ENCODE data around the gene ZNF207.
"Not testable (repeated sequence)": the region's sequence is repeated elsewhere in the genome, so short reads cannot be mapped to it uniquely, and the experiment has no call there.

Gene ZNF207
- total RNA-seq: 237 to 326 (median 255) reads per million in 4 experiments

GRCh38 chr17:32349854-32350665 lies at the start of gene ZNF207:
Gene ZNF207, plus strand, starts transcription at chr17:32350157. Its CDS starts 129 bp downstream, at chr17:32350286.
- DNase-seq: peak; percentile 90

GRCh38 chr17:32302037-32302436 lies 47.9 kb upstream of the ZNF207 start:
- DNase-seq: no peak

- no peak for DNase-seq
Measured at GRCh38 chr17:32302860-32303649, 46.9 kb upstream of the ZNF207 start.

- DNase-seq: no peak
Measured at GRCh38 chr17:32303781-32304288, 46.1 kb upstream of the ZNF207 start.

GRCh38 chr17:32305049-32305448 lies 44.9 kb upstream of the ZNF207 start:
- no peak for DNase-seq

- DNase-seq: no peak
Measured at GRCh38 chr17:32307658-32308057, 42.3 kb upstream of the ZNF207 start.

GRCh38 chr17:32311028-32311536 lies 38.9 kb upstream of the ZNF207 start:
- no peak for DNase-seq

GRCh38 chr17:32314636-32315035 lies 35.3 kb upstream of the ZNF207 start:
- no peak for DNase-seq

- no peak for DNase-seq
Measured at GRCh38 chr17:32315171-32315570, 34.8 kb upstream of the ZNF207 start.

GRCh38 chr17:32316653-32317052 lies 33.3 kb upstream of the ZNF207 start:
- not testable (repeated sequence) for DNase-seq

- no peak for DNase-seq
Measured at GRCh38 chr17:32317353-32317752, 32.6 kb upstream of the ZNF207 start.

GRCh38 chr17:32318071-32318470 lies 31.9 kb upstream of the ZNF207 start:
- no peak for DNase-seq

GRCh38 chr17:32319548-32319905 lies 30.4 kb upstream of the ZNF207 start:
- DNase-seq: peak; percentile 63

- DNase-seq: not testable (repeated sequence)
Measured at GRCh38 chr17:32320080-32320479, 29.9 kb upstream of the ZNF207 start.

GRCh38 chr17:32320847-32321246 lies 29.1 kb upstream of the ZNF207 start:
- DNase-seq: no peak

- DNase-seq: no peak
Measured at GRCh38 chr17:32323046-32323445, 26.9 kb upstream of the ZNF207 start.

GRCh38 chr17:32323811-32324491 lies 26.0 kb upstream of the ZNF207 start:
- DNase-seq: no peak

- DNase-seq: no peak
Measured at GRCh38 chr17:32327911-32328310, 22.0 kb upstream of the ZNF207 start.

- no peak for DNase-seq
Measured at GRCh38 chr17:32330147-32330546, 19.8 kb upstream of the ZNF207 start.

GRCh38 chr17:32331243-32332040 lies 18.5 kb upstream of the ZNF207 start:
- no peak for DNase-seq

- no peak for DNase-seq
Measured at GRCh38 chr17:32333187-32333586, 16.8 kb upstream of the ZNF207 start.

- no peak for DNase-seq
Measured at GRCh38 chr17:32335046-32335445, 14.9 kb upstream of the ZNF207 start.
